ENCODE results near the gene TMEM163.
"Not testable (repeated sequence)": the region's sequence is repeated elsewhere in the genome, so short reads cannot be mapped to it uniquely, and the experiment has no call there.

The TMEM163 gene

GRCh38 chr2:134489732-134490384, 228.9 kb downstream of the TMEM163 start:
- Histone ChIP-seq H3K79me2 (ENCODE audit: control insufficient read depth, insufficient read depth, low read length, unreplicated experiment) (no peaks in the 10 kb centered on the region), H3K27me3 (ENCODE audit: insufficient read depth, low read length) (peaks cover 69% of the 10 kb centered on the region), H3K36me3 (ENCODE audit: insufficient read depth, low read length) (no peaks in the 10 kb centered on the region), H2AFZ (ENCODE audit: low read length, unreplicated experiment) (no peak overlapping the region), H3K4me1 (ENCODE audit: control insufficient read depth, insufficient read depth, low read length, unreplicated experiment) (no peaks in the 10 kb centered on the region), H3K27ac (ENCODE audit: low read depth, low read length) (no peak overlapping the region), H3K4me3 (ENCODE audit: low read depth, low read length) (no peak overlapping the region)

- Histone ChIP-seq H3K4me1 (ENCODE audit: control insufficient read depth, insufficient read depth, low read length, unreplicated experiment) (no peaks in the 10 kb centered on the region), H2AFZ (ENCODE audit: low read length, unreplicated experiment) (no peak overlapping the region), H3K36me3 (ENCODE audit: insufficient read depth, low read length) (no peaks in the 10 kb centered on the region), H3K4me3 (ENCODE audit: low read depth, low read length) (no peak overlapping the region), H3K79me2 (ENCODE audit: control insufficient read depth, insufficient read depth, low read length, unreplicated experiment) (no peaks in the 10 kb centered on the region), H3K27ac (ENCODE audit: low read depth, low read length) (no peak overlapping the region), H3K27me3 (ENCODE audit: insufficient read depth, low read length) (peaks cover 52% of the 10 kb centered on the region)
These were observed 235.9 kb downstream of the TMEM163 start for GRCh38 chr2:134482766-134483340.

DNA sequence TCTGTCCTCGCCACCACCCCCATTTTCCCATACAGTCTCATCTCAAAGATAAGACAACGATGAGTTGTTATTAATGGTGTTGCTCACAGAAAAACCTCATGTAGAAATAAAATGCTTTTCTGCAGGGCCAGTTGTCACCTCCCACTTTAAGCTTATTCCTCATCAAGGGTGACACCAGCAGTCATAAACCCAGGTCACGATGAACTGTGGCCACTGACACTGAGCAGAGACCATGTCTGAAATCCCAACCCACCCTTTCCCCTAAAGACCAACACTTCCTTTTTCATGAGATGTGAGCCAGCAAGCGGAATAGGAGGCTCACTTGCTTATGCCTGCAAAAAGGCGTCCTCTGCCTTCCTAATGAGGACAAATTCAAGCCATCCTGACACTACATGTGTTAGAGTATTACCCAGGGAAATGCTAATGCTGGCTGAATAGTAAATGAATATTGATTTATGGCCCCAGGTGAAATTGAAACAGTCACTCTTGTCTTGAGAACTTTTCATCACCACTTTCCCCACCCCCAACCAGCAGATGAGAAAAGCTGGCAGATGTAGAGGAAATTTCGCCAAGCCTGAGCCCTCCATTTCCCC, 236.6 kb downstream of the TMEM163 start:
- Histone ChIP-seq H3K27me3 (ENCODE audit: insufficient read depth, low read length) (peaks cover 49% of the 10 kb centered on the region), H3K27ac (ENCODE audit: low read depth, low read length) (no peak overlapping the region), H3K4me3 (ENCODE audit: low read depth, low read length) (no peak overlapping the region), H3K36me3 (ENCODE audit: insufficient read depth, low read length) (no peaks in the 10 kb centered on the region), H2AFZ (ENCODE audit: low read length, unreplicated experiment) (no peak overlapping the region), H3K4me1 (ENCODE audit: control insufficient read depth, insufficient read depth, low read length, unreplicated experiment) (no peaks in the 10 kb centered on the region), H3K79me2 (ENCODE audit: control insufficient read depth, insufficient read depth, low read length, unreplicated experiment) (no peaks in the 10 kb centered on the region)

GRCh38 chr2:134479696-134480330, 239.0 kb downstream of the TMEM163 start:
- H2AFZ ChIP-seq (ENCODE audit: low read length, unreplicated experiment), result no peak overlapping the region
- H3K27me3 ChIP-seq (ENCODE audit: insufficient read depth, low read length), result peaks cover 49% of the 10 kb centered on the region
- no peaks in the 10 kb centered on the region for H3K4me1 ChIP-seq (ENCODE audit: control insufficient read depth, insufficient read depth, low read length, unreplicated experiment)
- H3K79me2 ChIP-seq (ENCODE audit: control insufficient read depth, insufficient read depth, low read length, unreplicated experiment), result no peaks in the 10 kb centered on the region
- H3K4me3 ChIP-seq (ENCODE audit: low read depth, low read length), result no peak overlapping the region
- H3K36me3 ChIP-seq (ENCODE audit: insufficient read depth, low read length), result no peaks in the 10 kb centered on the region
- H3K27ac ChIP-seq (ENCODE audit: low read depth, low read length), result no peak overlapping the region

GRCh38 chr2:134476982-134477381, 241.8 kb downstream of the TMEM163 start:
- H3K4me1 ChIP-seq (ENCODE audit: control insufficient read depth, insufficient read depth, low read length, unreplicated experiment), result not testable (repeated sequence)
- H3K27me3 ChIP-seq (ENCODE audit: insufficient read depth, low read length), result peaks cover 50% of the 10 kb centered on the region

GRCh38 chr2:134470561-134471168, 248.1 kb downstream of the TMEM163 start:
- H3K4me3 ChIP-seq (ENCODE audit: low read depth, low read length), result no peak overlapping the region
- H3K36me3 ChIP-seq (ENCODE audit: insufficient read depth, low read length), result no peaks in the 10 kb centered on the region
- H2AFZ ChIP-seq (ENCODE audit: low read length, unreplicated experiment), result no peak overlapping the region
- no peak overlapping the region for H3K27ac ChIP-seq (ENCODE audit: low read depth, low read length)
- no peaks in the 10 kb centered on the region for H3K4me1 ChIP-seq (ENCODE audit: control insufficient read depth, insufficient read depth, low read length, unreplicated experiment)
- H3K79me2 ChIP-seq (ENCODE audit: control insufficient read depth, insufficient read depth, low read length, unreplicated experiment), result no peaks in the 10 kb centered on the region
- peaks cover 18% of the 10 kb centered on the region for H3K27me3 ChIP-seq (ENCODE audit: insufficient read depth, low read length)

More at GRCh38 chr2:134476982-134477381, 241.8 kb downstream of the TMEM163 start:
- not testable (repeated sequence) for H3K36me3 ChIP-seq (ENCODE audit: insufficient read depth, low read length); H3K4me3 ChIP-seq (ENCODE audit: low read depth, low read length); H3K79me2 ChIP-seq (ENCODE audit: control insufficient read depth, insufficient read depth, low read length, unreplicated experiment); H3K27ac ChIP-seq (ENCODE audit: low read depth, low read length); H2AFZ ChIP-seq (ENCODE audit: low read length, unreplicated experiment)

DNA sequence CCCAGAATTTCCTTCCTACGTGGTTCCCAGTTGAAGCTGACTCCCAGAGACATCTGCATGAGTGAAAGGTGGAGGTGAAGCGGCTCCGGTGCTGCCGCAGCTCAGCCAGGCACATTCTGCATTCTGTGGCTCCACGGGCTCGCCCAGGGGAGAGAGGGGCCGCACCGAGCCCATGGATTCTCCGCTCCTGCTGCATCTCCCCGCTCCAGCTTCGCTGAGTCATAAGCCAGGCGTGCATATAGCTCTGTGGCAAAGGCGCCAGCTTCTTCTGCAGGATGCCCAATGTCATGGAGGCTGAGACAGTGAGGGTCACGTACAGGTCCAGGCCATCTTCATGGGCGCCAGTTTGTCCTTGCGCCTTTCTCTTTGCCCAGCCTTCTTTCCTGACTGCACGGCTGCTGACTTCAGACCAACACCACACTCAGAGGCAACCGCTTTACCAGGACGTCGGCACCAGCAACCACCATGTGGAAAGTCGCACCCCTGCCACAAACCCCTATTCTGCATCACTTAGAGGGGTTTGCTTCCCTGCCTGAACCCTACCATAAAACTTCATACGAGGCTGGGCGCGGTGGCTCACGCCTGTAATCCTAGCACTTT, 249.2 kb downstream of the TMEM163 start:
- Histone ChIP-seq H3K27ac (ENCODE audit: low read depth, low read length) (no peak overlapping the region), H3K79me2 (ENCODE audit: control insufficient read depth, insufficient read depth, low read length, unreplicated experiment) (no peaks in the 10 kb centered on the region), H3K4me3 (ENCODE audit: low read depth, low read length) (no peak overlapping the region), H3K36me3 (ENCODE audit: insufficient read depth, low read length) (no peaks in the 10 kb centered on the region), H3K4me1 (ENCODE audit: control insufficient read depth, insufficient read depth, low read length, unreplicated experiment) (no peaks in the 10 kb centered on the region), H2AFZ (ENCODE audit: low read length, unreplicated experiment) (no peak overlapping the region), H3K27me3 (ENCODE audit: insufficient read depth, low read length) (peaks cover 7% of the 10 kb centered on the region)

GRCh38 chr2:134468776-134469175, 250.0 kb downstream of the TMEM163 start:
- Histone ChIP-seq H3K79me2 (ENCODE audit: control insufficient read depth, insufficient read depth, low read length, unreplicated experiment) (no peaks in the 10 kb centered on the region), H3K27me3 (ENCODE audit: insufficient read depth, low read length) (peaks cover 6% of the 10 kb centered on the region), H2AFZ (ENCODE audit: low read length, unreplicated experiment) (no peak overlapping the region), H3K27ac (ENCODE audit: low read depth, low read length) (no peak overlapping the region), H3K36me3 (ENCODE audit: insufficient read depth, low read length) (no peaks in the 10 kb centered on the region), H3K4me3 (ENCODE audit: low read depth, low read length) (no peak overlapping the region), H3K4me1 (ENCODE audit: control insufficient read depth, insufficient read depth, low read length, unreplicated experiment) (no peaks in the 10 kb centered on the region)

GRCh38 chr2:134468164-134468563, 250.6 kb downstream of the TMEM163 start:
- Histone ChIP-seq H3K4me3 (ENCODE audit: low read depth, low read length) (no peak overlapping the region), H3K4me1 (ENCODE audit: control insufficient read depth, insufficient read depth, low read length, unreplicated experiment) (no peaks in the 10 kb centered on the region), H3K36me3 (ENCODE audit: insufficient read depth, low read length) (no peaks in the 10 kb centered on the region), H2AFZ (ENCODE audit: low read length, unreplicated experiment) (no peak overlapping the region), H3K79me2 (ENCODE audit: control insufficient read depth, insufficient read depth, low read length, unreplicated experiment) (no peaks in the 10 kb centered on the region), H3K27me3 (ENCODE audit: insufficient read depth, low read length) (peaks cover 7% of the 10 kb centered on the region; the same call in 1 of the 2 replicates), H3K27ac (ENCODE audit: low read depth, low read length) (no peak overlapping the region)

- Histone ChIP-seq H3K36me3 (ENCODE audit: insufficient read depth, low read length) (no peaks in the 10 kb centered on the region), H3K27me3 (ENCODE audit: insufficient read depth, low read length) (peaks cover 15% of the 10 kb centered on the region; the same call in 1 of the 2 replicates), H2AFZ (ENCODE audit: low read length, unreplicated experiment) (no peak overlapping the region), H3K4me3 (ENCODE audit: low read depth, low read length) (no peak overlapping the region), H3K27ac (ENCODE audit: low read depth, low read length) (no peak overlapping the region), H3K4me1 (ENCODE audit: control insufficient read depth, insufficient read depth, low read length, unreplicated experiment) (peaks cover 1% of the 10 kb centered on the region), H3K79me2 (ENCODE audit: control insufficient read depth, insufficient read depth, low read length, unreplicated experiment) (no peaks in the 10 kb centered on the region)
These were observed 252.7 kb downstream of the TMEM163 start for GRCh38 chr2:134466141-134466540.

All from ACC112 (cell line).